Measurements from ENCODE around the gene STK17A. TPM values are rescaled to one million over a fixed set of nuclear protein-coding genes. Genes with fewer than 3 reads are reported as not detected.

The STK17A gene
- total RNA-seq, 1 experiment from 2014 or later, result 9.8 TPM

DNA sequence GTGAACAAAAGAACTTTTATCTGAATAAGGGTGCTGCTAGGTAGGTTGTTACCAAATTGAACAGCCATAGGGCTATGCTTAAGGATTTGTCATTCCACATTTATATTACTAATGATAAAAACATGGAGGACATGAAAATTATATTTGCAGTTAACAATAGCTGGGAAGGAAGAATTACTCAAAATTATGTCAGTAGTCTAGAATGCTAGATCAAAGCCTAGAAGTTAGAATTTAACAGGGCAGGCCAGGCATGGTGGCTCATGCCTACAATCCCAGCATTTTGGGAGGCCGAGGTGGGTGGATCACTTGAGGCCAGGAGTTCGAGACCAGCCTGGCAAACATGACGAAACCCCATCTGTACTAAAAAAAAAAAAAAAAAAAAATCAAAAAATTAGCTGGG is 9.4 kb downstream of the STK17A start:
- Histone ChIP-seq H4K8ac (replicated peaks; ENCODE audit: insufficient read length, low read depth, low read length) (no peak overlapping the region), H2BK120ac (ENCODE audit: low read depth, low read length, poor library complexity, severe bottlenecking) (no peak overlapping the region), H3K14ac (ENCODE audit: insufficient read depth, low read length) (no peak overlapping the region), H2AFZ (ENCODE audit: low read length) (no peak overlapping the region), H2AK5ac (ENCODE audit: insufficient read length, low read length) (no peak overlapping the region), H4K91ac (ENCODE audit: insufficient read length, low read depth, low read length) (no peak overlapping the region), H3K4me2 (ENCODE audit: insufficient read depth, insufficient read length, low read length) (no peak overlapping the region), H2BK15ac (ENCODE audit: low read depth, low read length) (no peak overlapping the region), H3K4me1 (ENCODE audit: insufficient read depth, low read length) (peaks cover 3% of the 10 kb centered on the region; the same call in 1 of the 2 replicates), H3K9me3 (ENCODE audit: control insufficient read depth, low read depth, low read length) (no peaks in the 10 kb centered on the region), H3K9ac (ENCODE audit: extremely low read depth, insufficient read length, low read length) (no peak overlapping the region), H3K27me3 (ENCODE audit: insufficient read depth, low read length) (no peaks in the 10 kb centered on the region), H4K5ac (ENCODE audit: insufficient read length, low read depth, low read length) (no peak overlapping the region), H3K56ac (ENCODE audit: insufficient read length, low read depth, low read length) (no peak overlapping the region), H4K20me1 (ENCODE audit: control insufficient read depth, insufficient read depth, insufficient read length) (no peaks in the 10 kb centered on the region), H3K23me2 (ENCODE audit: insufficient read length, low read depth, low read length, poor library complexity, severe bottlenecking) (no peaks in the 10 kb centered on the region), H3K23ac (ENCODE audit: insufficient read length, low read depth, low read length) (no peak overlapping the region), H3K79me2 (ENCODE audit: insufficient read depth, low read length) (peaks cover 2% of the 10 kb centered on the region; the same call in 1 of the 2 replicates), H3K4ac (ENCODE audit: low read depth, low read length) (no peak overlapping the region), H3K18ac (ENCODE audit: insufficient read length, low read depth, low read length) (no peak overlapping the region), H2BK5ac (ENCODE audit: insufficient read length, low read length) (no peak overlapping the region), H3K27ac (ENCODE audit: insufficient read length, low read depth, low read length) (no peak overlapping the region), H2BK20ac (ENCODE audit: low read depth, low read length, poor library complexity, severe bottlenecking) (no peak overlapping the region), H2BK12ac (ENCODE audit: insufficient read length, low read depth, low read length) (no peak overlapping the region), H3T11ph (ENCODE audit: low read length) (no peak overlapping the region), H3K79me1 (ENCODE audit: insufficient read depth, low read depth, low read length, poor library complexity, severe bottlenecking) (no peaks in the 10 kb centered on the region)
- Mint-ChIP-seq H3K4me1 (peaks cover 3 to 8% of the 10 kb centered on the region in 2 experiments), H3K27ac (no peak overlapping the region), H3K36me3 (ENCODE audit: insufficient read depth in 1 of 3, low read depth in 3 of 3) (peaks cover 1 to 6% (median 3%) of the 10 kb centered on the region in 3 experiments; a peak in 4 of 7 replicates), H3K4me3 (no peak overlapping the region), H3K27me3 (ENCODE audit: low read depth) (no peaks in the 10 kb centered on the region), H3K9me3 (no peaks in the 10 kb centered on the region)
- no CpG with 5 or more reads among the region's 3 CpGs for WGBS (ENCODE audit: extremely low coverage, insufficient read length, low lambda C conversion rate)
- DNase-seq, result no peak
- no peak for TF ChIP-seq CTCF (conservative IDR thresholded peaks at IDR 0.05)

Data from H9 (cell line).